ENCODE results near the gene CUEDC1.
A peak's percentile ranks its signal among the peaks of the same experiment; 100 is the strongest.

CUEDC1 gene

GRCh38 chr17:57955183-57955931 is at the start of gene CUEDC1:
CUEDC1 (minus strand) TSS chr17:57955412; CDS start chr17:57885564, 69,848 bp downstream.
- DNase-seq (ENCODE audit: low spot score), result peak; percentile 77

GRCh38 chr17:58004060-58004459 is 48.8 kb upstream of the CUEDC1 start:
- no peak for DNase-seq (ENCODE audit: low spot score)

- no peak for DNase-seq (ENCODE audit: low spot score)
Measured at GRCh38 chr17:58002973-58003372, 47.8 kb upstream of the CUEDC1 start.

- DNase-seq (ENCODE audit: low spot score), result no peak
Measured at GRCh38 chr17:58002154-58002948, 47.1 kb upstream of the CUEDC1 start.

GRCh38 chr17:58001461-58002124 is 46.4 kb upstream of the CUEDC1 start:
- no peak for DNase-seq (ENCODE audit: low spot score)

- DNase-seq (ENCODE audit: low spot score), result peak; percentile 59
Measured at GRCh38 chr17:57999496-58000017, 44.3 kb upstream of the CUEDC1 start.

GRCh38 chr17:57999010-57999495 is 43.8 kb upstream of the CUEDC1 start:
- DNase-seq (ENCODE audit: low spot score), result no peak

GRCh38 chr17:57997085-57997809 is 42.0 kb upstream of the CUEDC1 start:
- no peak for DNase-seq (ENCODE audit: low spot score)

GRCh38 chr17:57995076-57995956 is 40.1 kb upstream of the CUEDC1 start:
- peak; percentile 74 for DNase-seq (ENCODE audit: low spot score)

- no peak for DNase-seq (ENCODE audit: low spot score)
Measured at GRCh38 chr17:57994436-57994835, 39.2 kb upstream of the CUEDC1 start.

GRCh38 chr17:57993471-57994365 is 38.5 kb upstream of the CUEDC1 start:
- DNase-seq (ENCODE audit: low spot score), result peak; percentile 31

- no peak for DNase-seq (ENCODE audit: low spot score)
Measured at GRCh38 chr17:57991537-57991936, 36.3 kb upstream of the CUEDC1 start.

GRCh38 chr17:57990037-57990436 is 34.8 kb upstream of the CUEDC1 start:
- DNase-seq (ENCODE audit: low spot score), result no peak

- DNase-seq (ENCODE audit: low spot score), result peak; percentile 90
Measured at GRCh38 chr17:57988301-57989250, 33.4 kb upstream of the CUEDC1 start.

GRCh38 chr17:57987581-57988300 is 32.5 kb upstream of the CUEDC1 start, which contains the start of gene VEZF1:
VEZF1 (minus strand) TSS chr17:57988254; CDS start chr17:57988111, 143 bp downstream.
- DNase-seq (ENCODE audit: low spot score), result peak; percentile 86

- no peak for DNase-seq (ENCODE audit: low spot score)
Measured at GRCh38 chr17:57986841-57987580, 31.8 kb upstream of the CUEDC1 start.

- no peak for DNase-seq (ENCODE audit: low spot score)
Measured at GRCh38 chr17:57985675-57985974, 30.4 kb upstream of the CUEDC1 start.
